GM19240 (cell line): ENCODE measurements around the gene GJB4.
A peak's percentile ranks its signal among the peaks of the same experiment; 100 is the strongest.

ENCODE experiments used
- DNase-seq: peaks from one replicate; pipeline ENCODE4 v3.0.0; 2011; ENCODE audit warnings: low spot score; ENCODE audit not compliant: insufficient read length

GJB4 gene

GRCh38 chr1:34777519-34778321 is 18.2 kb downstream of the GJB4 start:
- no peak for DNase-seq

GRCh38 chr1:34778381-34778780 is 18.8 kb downstream of the GJB4 start:
- no peak for DNase-seq

- DNase-seq = no peak
These were observed 19.5 kb downstream of the GJB4 start for GRCh38 chr1:34779005-34779404.

- DNase-seq = no peak
These were observed 20.0 kb downstream of the GJB4 start for GRCh38 chr1:34779526-34779925.

- DNase-seq = no peak
These were observed 20.4 kb downstream of the GJB4 start for GRCh38 chr1:34779962-34780361.

- no peak for DNase-seq
These were observed 21.0 kb downstream of the GJB4 start for GRCh38 chr1:34780528-34780927.

GRCh38 chr1:34781071-34781843 is 21.7 kb downstream of the GJB4 start, which contains the start of gene GJB3:
Gene GJB3, plus strand, starts transcription at chr1:34781214. Its CDS starts 3,549 bp downstream, at chr1:34784763.
- no peak for DNase-seq

- DNase-seq = no peak
These were observed 22.4 kb downstream of the GJB4 start for GRCh38 chr1:34781844-34782391.

GRCh38 chr1:34784751-34785221 is 25.2 kb downstream of the GJB4 start:
- no peak for DNase-seq

- DNase-seq = no peak
These were observed 25.8 kb downstream of the GJB4 start for GRCh38 chr1:34785231-34785874.

GRCh38 chr1:34785875-34786470 is 26.4 kb downstream of the GJB4 start:
- DNase-seq = no peak

GRCh38 chr1:34786521-34787325 is 27.2 kb downstream of the GJB4 start:
- peak; percentile 70 for DNase-seq

- no peak for DNase-seq
These were observed 28.2 kb downstream of the GJB4 start for GRCh38 chr1:34787461-34788420.

- no peak for DNase-seq
These were observed 31.4 kb downstream of the GJB4 start for GRCh38 chr1:34790985-34791384.

- DNase-seq = no peak
These were observed 32.9 kb downstream of the GJB4 start for GRCh38 chr1:34792424-34792823.

- no peak for DNase-seq
These were observed 33.6 kb downstream of the GJB4 start, which contains the start of gene GJA4 for GRCh38 chr1:34792868-34793727. Gene GJA4, plus strand, starts transcription at chr1:34792999. Its CDS starts 1,215 bp downstream, at chr1:34794214.

- DNase-seq = no peak
These were observed 34.7 kb downstream of the GJB4 start for GRCh38 chr1:34794001-34794789.
